Lower leg skin (tissue), 4 donors: Measurements from ENCODE around the gene TANGO6. TPM values are rescaled to one million over a fixed set of nuclear protein-coding genes. Genes with fewer than 3 reads are reported as not detected.

Source experiments
- DNase-seq, 2 donors: peaks; one replicate each; pipeline ENCODE4 v3.0.0-alpha.2; 2019; ENCODE audit warnings: low spot score in 2 of 2
- H3K4me3 ChIP-seq: fragments of 200-600 bp; sonication (generic); 2 replicates; pipeline ENCODE4 v1.5.1; 2017; ENCODE audit warnings: mild to moderate bottlenecking, low read depth; ENCODE audit not compliant: poor library complexity, severe bottlenecking
- POLR2A ChIP-seq, 2 donors: fragments of 450-650 bp; IDR thresholded peaks; one replicate each; pipeline ENCODE4 v1.6.1; 2016 to 2017; ENCODE audit warnings: antibody characterized with exemption in 2 of 2, mild to moderate bottlenecking in 1 of 2, moderate library complexity in 1 of 2
- WGBS, 2 donors: methylation state at CpG; one replicate each; pipeline ENCODE4 v1.1.5; 2018; 5-methylcytosine and 5-hydroxymethylcytosine counted together
- intact Hi-C: fragments of 100-400 bp; cut with DNase I; formaldehyde crosslinking; loops from one replicate; pipeline ENCODE4 v1.15.0; 2023; ENCODE audit warnings: low total_unique reads
- total RNA-seq, 4 donors: library from RNA; depleted of rRNA; stranded (reverse); fragments of >200 nt; gene quantifications; one replicate each; pipeline ENCODE4 v1.1.0, GENCODE V29; 2016
- TF ChIP-seq, protein P1 (sequence below), 3 donors: fragments of 450-650 bp; IDR thresholded peaks; one replicate each; pipeline ENCODE4 v1.5.1; 2016; ENCODE audit warnings: antibody characterized with exemption in 3 of 3, mild to moderate bottlenecking in 3 of 3, moderate library complexity in 2 of 3

Gene TANGO6
- total RNA-seq, 4 donors from 2014 or later = 7.9 to 17.0 (median 8.6) TPM

DNA sequence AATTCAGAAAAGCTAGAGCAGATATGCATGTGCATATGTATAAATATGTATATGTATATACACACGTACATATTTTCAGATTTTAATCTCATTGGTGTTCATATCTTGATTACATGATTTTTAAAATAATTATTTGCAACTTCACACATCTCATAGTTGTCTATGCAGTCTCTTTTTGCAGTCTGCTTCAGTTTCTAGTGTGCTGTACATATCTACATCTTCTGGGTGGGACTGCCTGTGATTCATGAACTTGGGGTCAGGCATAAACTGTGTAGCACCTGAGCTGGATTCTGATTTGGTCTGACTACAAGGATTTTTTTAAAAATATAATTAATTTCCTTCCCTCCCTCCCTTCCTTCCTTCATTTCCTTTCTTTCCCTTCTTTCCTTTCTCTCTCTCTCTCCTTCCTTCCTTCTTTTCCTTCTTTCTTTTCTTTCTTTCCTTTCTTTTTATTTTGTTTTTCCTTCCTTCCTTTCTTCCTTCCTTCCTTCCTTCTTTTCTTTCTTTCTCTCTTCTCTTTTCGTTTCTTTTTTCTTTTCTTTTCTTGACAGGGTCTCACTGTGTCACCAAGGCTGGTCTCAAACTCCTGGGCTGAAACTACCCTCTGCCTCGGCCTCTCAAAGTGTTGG, 96.5 kb downstream of the TANGO6 start:
- TF ChIP-seq, protein P1, sequence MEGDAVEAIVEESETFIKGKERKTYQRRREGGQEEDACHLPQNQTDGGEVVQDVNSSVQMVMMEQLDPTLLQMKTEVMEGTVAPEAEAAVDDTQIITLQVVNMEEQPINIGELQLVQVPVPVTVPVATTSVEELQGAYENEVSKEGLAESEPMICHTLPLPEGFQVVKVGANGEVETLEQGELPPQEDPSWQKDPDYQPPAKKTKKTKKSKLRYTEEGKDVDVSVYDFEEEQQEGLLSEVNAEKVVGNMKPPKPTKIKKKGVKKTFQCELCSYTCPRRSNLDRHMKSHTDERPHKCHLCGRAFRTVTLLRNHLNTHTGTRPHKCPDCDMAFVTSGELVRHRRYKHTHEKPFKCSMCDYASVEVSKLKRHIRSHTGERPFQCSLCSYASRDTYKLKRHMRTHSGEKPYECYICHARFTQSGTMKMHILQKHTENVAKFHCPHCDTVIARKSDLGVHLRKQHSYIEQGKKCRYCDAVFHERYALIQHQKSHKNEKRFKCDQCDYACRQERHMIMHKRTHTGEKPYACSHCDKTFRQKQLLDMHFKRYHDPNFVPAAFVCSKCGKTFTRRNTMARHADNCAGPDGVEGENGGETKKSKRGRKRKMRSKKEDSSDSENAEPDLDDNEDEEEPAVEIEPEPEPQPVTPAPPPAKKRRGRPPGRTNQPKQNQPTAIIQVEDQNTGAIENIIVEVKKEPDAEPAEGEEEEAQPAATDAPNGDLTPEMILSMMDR (IDR thresholded peaks at IDR 0.05) = no peak
- TF ChIP-seq POLR2A (IDR thresholded peaks at IDR 0.05) = no peak
- DNase-seq = no peak
- WGBS, 2 donors = 80 to 82% methylated on average over 3 of the region's 3 CpGs
- intact Hi-C loops = no loop called here
- no peak overlapping the region for H3K4me3 ChIP-seq

DNA sequence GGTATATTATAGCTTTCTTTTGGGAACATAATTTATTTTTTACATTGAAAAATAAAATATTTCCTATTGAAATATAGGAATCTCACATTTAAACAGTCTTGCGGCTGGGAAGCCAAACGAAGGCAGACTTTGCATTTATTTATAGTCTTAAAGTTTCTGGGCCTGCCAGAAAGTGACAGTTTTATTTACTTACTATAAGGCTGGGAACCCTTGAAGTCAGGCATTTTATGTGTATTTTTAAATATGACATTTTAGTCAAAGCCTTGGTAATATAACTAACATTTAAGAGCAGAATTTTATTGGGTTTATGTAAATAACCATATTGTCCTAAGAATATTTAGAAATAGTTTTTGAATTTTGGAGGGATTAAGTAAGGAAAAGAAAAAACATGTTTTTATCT, 97.5 kb downstream of the TANGO6 start:
- no peak overlapping the region for H3K4me3 ChIP-seq
- intact Hi-C loops = no loop called here
- TF ChIP-seq, protein P1 (IDR thresholded peaks at IDR 0.05) = no peak
- TF ChIP-seq POLR2A (IDR thresholded peaks at IDR 0.05) = no peak
- WGBS, 2 donors = 74 to 84% methylated on average over 2 of the region's 2 CpGs
- DNase-seq = no peak

DNA sequence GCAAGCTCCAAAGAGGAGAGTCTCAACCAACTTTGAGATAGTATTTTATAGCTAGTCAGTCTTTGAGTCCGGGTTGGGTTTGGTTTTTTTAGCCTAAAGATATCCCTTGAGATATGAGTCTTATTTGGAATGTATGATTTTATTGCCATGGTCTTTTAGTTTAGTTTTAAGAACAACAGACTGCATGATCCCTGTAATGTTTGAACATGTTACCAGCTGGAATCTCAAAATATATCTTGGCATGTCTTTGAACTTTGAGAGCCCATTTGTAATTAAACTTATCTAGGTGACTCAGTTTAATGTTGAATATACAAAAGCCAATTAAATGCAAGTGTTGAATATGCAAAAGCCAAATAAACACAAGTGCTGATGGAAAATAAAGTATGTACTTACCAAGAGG, 100.6 kb downstream of the TANGO6 start:
- no peak for DNase-seq
- TF ChIP-seq, protein P1 (IDR thresholded peaks at IDR 0.05) = no peak
- no peak for TF ChIP-seq POLR2A (IDR thresholded peaks at IDR 0.05)
- intact Hi-C loops = no loop called here
- WGBS, 2 donors = 47 to 49% methylated on average over 1 of the region's 1 CpG
- no peak overlapping the region for H3K4me3 ChIP-seq

DNA sequence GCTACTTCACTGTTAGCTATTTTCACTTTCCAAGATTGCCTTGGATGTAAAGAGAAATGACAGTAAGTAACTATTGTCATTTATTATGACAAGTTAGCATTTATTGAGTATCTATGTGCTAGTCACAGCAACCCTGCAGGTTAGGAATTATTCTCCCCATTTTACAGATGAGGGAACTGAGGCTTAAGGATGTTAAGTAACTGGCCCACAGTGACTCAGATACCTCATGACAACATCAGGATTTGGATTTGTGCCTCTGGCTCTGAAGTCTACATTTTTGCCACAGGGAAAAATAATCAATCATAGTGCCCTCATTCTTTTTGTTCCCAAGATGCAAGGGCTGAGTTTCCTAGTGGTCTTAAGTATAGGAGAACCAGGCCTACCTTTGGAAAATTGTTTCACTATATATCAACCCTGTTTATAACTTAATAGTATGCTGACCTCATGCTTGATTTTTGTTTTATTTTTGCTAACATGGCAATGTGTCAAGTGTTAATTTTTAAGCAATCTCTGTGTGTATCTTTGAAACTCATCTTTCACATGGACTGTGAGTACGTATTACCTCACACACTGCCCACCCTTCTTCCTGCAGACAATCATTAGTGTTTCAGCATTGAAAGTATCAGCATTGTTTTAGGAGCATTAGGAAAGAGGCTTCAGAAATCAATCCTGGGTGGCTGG, 105.0 kb downstream of the TANGO6 start:
- intact Hi-C loops = no loop called here

DNA sequence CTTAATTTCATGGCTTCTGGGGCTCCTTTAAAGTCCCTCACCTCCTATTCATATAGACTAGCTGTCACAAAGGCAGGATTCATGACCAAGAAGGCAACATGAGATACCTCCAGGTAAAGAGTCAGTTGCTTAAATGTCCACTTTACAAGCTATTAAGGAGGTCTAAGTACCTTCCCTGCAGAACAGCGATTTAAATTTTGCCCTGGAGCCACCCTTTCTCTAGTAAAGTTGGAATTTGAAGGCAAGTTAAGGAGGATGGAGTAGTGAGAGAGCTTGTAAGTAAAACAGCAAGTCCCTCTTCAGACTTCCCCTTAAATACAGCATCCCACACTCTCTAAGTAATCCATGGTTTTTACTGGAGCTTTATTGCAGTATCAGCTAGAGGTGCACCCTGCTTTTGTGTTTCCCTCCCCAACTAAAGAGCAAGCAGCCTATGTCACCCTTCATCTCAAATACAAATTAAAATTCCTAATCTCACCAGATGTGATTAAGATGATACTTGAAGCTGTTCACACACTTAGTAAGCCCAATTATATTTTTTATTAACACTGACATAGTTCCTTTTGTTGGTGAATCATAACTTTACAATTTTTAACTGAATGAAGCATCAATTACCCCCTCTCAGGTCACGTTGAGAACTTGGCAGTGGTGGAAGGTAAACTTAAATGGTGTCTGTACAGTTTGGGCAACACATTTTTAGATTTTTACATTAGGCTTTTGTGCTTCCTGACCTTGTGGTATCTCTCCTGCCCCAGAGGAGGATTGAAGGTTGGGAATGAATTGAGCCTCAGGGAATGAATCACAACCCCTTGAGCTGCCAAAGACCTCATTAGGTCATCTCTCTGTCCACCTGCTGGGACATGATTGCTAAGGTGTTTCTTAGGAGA, 108.9 kb downstream of the TANGO6 start:
- no peak for TF ChIP-seq POLR2A (IDR thresholded peaks at IDR 0.05)
- WGBS, 2 donors = 46 to 52% methylated on average over 2 of the region's 2 CpGs
- intact Hi-C loops = no loop called here
- DNase-seq = no peak
- no peak overlapping the region for H3K4me3 ChIP-seq

More for the DNA sequence above, 105.0 kb downstream of the TANGO6 start:
- H3K4me3 ChIP-seq = no peak overlapping the region
- 63 to 86% methylated on average over 1 of the region's 1 CpG for WGBS, 2 donors
- DNase-seq = no peak
- TF ChIP-seq POLR2A (IDR thresholded peaks at IDR 0.05) = no peak
- TF ChIP-seq, protein P1 (IDR thresholded peaks at IDR 0.05) = no peak
